ENCODE data around the gene RNLS.

DNA sequence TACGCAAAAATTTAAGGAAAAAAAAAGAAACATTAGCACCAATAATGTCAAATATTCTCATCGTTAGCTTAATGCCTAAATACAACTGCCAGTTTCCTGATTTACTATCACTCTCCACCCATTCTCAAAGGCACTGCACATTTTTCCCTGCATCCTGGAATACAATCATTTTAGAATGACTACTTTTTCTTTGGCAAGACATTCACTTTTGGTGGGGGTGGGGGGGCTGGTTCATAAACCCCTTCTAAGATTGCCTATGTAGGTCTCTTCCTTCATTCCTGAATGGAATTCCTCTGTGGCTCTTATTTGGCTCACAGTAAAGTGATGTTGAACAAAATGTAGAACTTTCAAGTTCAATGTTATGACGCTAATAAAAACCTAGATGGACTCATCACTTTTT, 74.3 kb downstream of the RNLS start:
- TF ChIP-seq, protein P1, sequence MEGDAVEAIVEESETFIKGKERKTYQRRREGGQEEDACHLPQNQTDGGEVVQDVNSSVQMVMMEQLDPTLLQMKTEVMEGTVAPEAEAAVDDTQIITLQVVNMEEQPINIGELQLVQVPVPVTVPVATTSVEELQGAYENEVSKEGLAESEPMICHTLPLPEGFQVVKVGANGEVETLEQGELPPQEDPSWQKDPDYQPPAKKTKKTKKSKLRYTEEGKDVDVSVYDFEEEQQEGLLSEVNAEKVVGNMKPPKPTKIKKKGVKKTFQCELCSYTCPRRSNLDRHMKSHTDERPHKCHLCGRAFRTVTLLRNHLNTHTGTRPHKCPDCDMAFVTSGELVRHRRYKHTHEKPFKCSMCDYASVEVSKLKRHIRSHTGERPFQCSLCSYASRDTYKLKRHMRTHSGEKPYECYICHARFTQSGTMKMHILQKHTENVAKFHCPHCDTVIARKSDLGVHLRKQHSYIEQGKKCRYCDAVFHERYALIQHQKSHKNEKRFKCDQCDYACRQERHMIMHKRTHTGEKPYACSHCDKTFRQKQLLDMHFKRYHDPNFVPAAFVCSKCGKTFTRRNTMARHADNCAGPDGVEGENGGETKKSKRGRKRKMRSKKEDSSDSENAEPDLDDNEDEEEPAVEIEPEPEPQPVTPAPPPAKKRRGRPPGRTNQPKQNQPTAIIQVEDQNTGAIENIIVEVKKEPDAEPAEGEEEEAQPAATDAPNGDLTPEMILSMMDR (IDR thresholded peaks at IDR 0.05), result no peak
- TF ChIP-seq POLR2A (IDR thresholded peaks at IDR 0.05), result no peak
